NCI-H82 treated with DMSO at 0.1 percent for 48 hours (cell line): ENCODE measurements around the gene TNFRSF1A.

Experiments used
- DNase-seq: peaks from one replicate; lab custom pipeline; 2025; ENCODE audit not compliant: unreplicated experiment; lab: John Stamatoyannopoulos, UW

TNFRSF1A gene

GRCh38 chr12:6324936-6325750 is 16.7 kb downstream of the TNFRSF1A start:
- DNase-seq, result no peak

DNA sequence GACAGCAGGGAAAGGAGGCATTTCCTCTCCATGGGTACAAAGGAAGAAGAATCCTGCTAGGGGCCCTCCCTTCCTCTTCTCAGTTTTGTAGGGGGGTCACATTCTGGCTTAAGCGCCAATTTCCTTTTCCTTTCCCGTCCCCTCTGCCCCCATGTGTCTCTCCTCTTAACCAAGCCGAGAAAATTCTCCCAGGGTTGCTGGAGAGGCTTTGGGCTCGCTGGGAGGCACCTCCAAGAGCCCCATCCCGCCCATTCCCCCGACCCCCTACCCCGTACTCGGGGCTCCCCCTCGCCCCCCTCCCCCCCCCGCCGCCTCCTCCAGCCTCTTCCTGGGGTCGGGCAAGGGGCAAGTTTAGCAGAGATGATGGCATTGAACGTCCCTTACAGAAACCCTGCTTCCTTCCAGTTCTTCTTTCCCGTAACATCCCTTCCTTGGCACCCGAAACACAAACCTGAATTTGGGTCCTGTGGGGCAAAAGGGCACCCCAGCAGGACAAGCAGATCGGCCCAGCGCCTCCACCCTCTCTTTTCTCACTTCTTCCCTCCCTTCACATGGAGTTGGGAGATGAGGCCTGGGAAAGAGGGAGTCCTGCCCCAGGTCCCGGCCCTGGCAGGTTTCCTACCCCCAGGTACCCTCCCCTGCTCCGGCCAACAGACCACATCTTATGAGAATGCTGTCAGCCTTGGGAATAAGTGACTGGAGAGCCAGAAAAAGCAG is 17.7 kb downstream of the TNFRSF1A start:
- no peak for DNase-seq

DNA sequence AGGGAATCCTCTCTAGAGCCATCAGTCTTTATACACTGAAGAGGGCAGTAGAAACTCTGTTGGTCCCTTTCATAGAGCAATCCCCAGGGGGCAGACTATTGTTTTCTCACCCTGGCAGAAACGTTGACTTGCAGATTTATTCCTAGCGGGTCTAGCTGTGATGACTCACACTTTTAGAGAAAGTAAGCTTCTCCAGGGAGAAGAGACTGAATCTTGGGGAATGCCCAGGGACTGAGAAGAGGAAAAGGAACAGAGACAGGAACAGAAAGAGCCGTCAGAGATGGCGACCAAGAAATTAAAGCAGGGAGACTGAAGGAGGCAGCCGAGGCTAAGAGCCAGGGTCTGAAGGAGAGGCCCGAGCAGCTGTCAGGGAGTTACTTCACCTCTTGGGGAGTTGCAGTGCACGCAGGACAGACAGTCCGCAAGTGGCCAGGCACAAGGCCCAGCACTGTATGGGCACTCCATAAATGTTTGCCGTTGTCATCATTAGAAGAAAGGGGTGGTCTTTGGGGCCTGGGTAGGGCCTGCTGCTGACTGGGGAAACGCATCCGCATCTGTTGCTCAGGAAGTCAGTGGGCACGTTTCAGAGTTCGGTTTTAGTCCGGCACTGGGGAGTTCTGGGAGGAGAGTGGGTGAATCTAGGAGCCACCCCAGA is 18.4 kb downstream of the TNFRSF1A start:
- DNase-seq, result peak; percentile 59

GRCh38 chr12:6322969-6323339 is 18.9 kb downstream of the TNFRSF1A start:
- no peak for DNase-seq

GRCh38 chr12:6322352-6322751 is 19.5 kb downstream of the TNFRSF1A start:
- DNase-seq, result no peak

DNA sequence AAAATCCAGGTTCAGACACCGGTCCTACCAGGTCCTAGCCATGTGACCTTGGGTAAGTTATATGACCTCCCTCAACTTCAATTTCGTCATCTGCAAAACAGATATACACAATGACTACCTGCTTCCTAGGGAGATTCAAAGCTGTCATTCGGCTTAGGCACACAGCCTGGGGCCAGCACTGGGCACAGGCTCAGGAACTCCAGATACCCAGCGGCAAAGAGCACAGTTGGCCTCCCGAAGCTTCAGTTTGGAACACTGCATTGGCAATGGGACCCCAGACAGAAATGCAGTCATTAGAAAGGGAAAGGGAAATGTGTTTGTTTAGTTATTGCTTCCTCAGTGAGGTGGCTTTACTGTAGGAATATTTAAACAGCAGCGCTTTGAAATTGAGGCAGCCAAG is 20.0 kb downstream of the TNFRSF1A start:
- DNase-seq, result no peak

DNA sequence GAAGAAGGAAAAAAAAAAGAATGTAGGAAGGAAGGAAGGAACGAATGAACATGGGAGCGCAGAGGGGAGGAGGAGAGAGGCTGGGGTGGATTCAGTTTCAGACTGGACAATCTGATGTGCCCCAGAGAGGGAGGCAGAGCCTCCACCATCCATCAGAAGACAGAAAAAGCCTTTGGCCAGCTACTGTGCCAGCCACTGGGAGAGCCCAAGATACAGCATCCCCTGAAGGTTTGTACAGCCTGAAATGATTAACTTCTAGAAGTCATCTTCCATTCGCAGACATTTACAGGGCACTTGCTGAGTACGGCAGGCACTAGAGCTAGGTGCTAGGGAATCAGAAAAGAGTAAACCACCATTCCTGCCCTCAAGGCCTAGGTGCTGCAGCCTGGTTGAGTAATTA is 22.4 kb downstream of the TNFRSF1A start:
- no peak for DNase-seq

GRCh38 chr12:6318440-6318879 is 23.4 kb downstream of the TNFRSF1A start:
- no peak for DNase-seq

DNA sequence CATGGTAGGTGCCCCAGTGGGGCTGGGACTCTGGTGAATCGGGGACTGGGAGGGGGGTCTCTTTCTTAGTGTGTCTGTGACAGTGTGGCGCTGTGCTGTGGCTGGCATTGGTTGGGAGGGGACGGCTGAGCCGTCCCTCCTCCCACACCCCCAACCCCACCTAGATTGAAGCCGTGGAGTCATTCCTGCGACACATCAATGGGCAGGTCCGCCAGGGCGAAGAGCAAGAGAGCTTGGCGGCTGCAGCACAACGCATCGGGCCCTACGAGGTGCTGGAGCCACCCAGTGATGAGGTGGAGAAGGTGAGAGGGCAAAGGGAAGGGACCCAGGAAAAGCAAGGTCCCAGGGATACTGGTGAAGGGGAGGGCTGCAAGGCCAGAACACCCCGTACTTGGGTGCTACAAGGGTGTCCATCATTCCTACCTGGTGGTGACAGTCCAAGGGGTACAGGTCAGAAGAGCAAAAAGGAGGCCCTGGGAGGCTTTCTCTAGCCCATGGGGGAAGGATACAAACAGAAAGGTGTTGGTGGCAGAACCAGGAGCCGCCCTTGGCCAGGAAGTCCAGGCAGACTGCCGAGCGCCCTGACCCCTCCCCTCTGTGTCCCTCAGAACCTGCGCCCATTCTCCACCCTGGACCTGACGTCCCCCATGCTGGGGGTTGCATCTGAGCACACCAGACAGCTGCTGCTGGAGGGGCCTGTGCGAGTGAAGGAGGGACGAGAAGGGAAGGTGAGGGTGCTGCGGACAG is 24.0 kb downstream of the TNFRSF1A start:
- no peak for DNase-seq

- no peak for DNase-seq
Measured at GRCh38 chr12:6316921-6317692, 24.8 kb downstream of the TNFRSF1A start.

DNA sequence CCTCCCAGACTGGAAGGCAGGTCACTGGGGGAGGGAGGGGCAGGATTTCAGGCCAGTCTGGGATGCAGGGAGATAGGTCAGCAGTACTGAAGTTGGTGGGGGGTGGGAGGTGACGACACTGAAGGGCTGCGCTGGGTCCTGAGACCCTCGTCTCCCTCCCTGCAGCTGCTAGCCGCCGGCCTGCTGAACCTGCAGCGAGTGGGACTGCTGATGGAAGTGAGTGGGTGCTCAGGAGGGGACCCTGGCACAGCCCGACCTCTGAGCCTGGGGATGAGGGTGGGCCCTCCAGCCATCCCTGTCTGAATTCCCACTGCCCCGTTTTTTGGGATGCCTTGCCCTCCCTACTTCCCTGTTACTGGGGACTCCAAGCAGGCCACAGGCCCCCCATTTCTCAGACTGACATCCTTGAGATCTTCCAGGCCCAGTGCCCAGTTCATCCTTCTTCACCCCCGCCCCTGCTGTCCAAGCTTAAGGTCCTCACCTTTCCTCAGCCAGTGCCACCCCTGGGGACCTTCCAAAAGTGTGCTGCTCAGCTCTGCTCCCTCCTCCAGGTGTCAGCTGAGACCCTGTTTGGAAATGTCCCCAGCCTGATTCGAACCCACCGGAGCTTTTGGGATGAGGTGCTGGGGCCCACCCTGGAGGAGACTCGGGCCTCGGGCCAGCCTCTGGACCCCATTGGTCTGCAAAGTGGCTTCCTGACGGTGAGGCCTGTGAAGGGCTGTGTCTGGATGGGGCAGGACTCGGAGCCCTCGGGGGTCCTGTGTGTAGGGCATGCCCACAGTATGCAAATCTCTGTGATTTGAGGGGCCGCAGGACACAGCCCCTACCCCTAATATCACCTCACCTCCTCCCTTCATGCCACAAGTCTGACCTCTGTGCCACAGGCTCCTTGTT is 25.9 kb downstream of the TNFRSF1A start:
- no peak for DNase-seq

DNA sequence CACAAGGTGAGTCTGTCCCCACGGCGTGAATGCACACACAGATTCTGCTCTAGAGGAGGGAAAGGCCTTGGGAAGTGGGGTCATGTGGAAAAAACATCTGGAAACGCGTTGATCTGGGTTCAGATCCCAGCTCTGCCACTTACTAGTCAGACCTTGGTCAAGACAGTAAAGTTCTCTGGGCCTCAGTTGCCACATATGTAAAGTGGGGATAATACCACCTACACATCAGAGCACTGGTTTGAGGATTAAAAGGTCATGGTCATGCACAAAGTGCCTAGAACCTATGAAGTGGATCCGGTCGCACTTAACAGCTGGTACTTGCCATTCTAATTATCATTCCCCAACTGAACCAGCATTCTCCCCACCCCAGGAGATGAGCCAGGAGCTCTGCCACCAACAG is 26.7 kb downstream of the TNFRSF1A start:
- DNase-seq, result no peak

GRCh38 chr12:6314776-6315175 is 27.1 kb downstream of the TNFRSF1A start:
- DNase-seq, result no peak

GRCh38 chr12:6313326-6313940 is 28.4 kb downstream of the TNFRSF1A start:
- DNase-seq, result no peak

DNA sequence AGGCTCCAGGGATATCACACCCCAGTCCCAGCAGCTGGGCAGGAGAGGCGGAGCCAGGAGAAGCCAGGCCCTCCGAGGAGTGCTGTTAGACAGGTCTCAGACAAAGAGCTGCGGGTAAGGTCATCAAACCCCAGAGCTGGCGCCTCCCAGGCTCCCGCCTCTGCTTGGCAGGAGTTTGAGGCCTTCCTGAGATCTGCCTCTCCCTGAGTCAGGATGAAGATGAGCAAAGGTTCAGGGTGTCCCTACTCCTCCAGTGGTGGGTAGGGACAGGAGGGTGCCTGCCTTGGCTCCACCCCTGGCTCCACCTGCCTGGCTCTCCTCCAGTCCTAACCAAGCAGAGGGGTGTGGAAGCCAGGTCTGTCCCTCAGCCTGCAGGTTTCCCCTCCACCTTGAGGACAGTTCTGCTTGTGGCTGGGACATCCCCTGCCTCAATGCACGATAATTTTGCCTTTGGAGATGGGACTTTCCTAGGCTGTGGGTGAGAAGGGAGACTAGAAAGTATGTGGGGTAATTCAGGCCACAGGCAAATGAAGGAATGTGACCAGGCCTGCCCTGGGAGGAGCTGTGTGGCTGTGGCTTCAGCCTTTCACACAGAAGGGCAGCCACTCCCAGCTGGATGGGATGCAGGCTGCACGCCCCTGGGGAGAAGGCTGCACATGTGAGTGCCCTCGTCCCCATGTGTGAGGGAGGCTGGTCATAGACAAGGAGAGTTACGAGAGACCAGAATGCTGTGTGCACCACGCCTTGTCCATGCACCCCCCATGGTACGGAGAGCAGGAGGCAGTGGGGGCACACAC is 29.1 kb downstream of the TNFRSF1A start:
- DNase-seq, result no peak

DNA sequence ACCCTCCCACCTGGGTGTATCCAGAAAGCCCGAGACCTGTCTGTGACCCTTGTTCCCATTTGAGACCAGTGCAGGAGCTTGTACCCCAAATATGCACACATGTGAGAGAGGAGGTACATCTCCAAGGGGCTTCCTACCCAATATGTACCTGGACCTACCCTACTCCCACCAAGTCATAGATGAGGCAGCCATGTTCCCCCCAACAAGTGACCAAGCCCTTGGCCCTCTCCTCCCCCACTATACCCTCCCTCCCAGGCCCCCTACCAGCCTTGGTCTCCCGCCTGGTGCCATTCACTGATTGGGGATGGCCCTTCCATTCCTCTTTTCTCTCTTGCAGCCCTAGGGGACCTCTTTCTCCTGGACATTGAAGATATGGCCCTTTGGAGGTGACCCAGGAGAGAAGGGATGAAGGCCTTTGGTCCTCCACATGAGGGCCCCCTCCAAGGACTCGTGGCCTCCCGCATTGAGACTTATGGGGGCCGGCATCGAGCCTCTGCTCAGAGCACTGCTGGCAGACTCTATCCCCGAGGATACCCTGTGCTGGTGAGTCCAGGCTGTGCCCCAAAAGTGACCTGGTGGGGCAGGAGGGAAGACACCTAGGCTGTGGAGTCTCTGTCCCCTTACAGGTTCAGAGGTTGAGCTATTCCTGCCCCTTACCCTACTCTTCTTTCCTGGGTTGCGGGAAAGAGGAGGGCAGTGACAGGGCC is 29.9 kb downstream of the TNFRSF1A start:
- DNase-seq, result no peak

GRCh38 chr12:6310771-6311610 is 30.9 kb downstream of the TNFRSF1A start:
- no peak for DNase-seq
